Hepatocyte (in vitro differentiated cells): Measurements from ENCODE around the gene SEPTIN5.

Source experiments
- CTCF ChIP-seq: fragments of 200-600 bp; sonication (generic); IDR thresholded peaks from 2 replicates; pipeline ENCODE4 v1.5.1; 2016; ENCODE audit warnings: antibody characterized with exemption, mild to moderate bottlenecking; ENCODE audit not compliant: poor library complexity
- EZH2 ChIP-seq: fragments of 200-600 bp; sonication (generic); IDR thresholded peaks from 2 replicates; pipeline ENCODE4 v1.6.1; 2016; ENCODE audit warnings: antibody characterized with exemption, mild to moderate bottlenecking, borderline replicate concordance
- EZH2phosphoT487 ChIP-seq: fragments of 200-600 bp; sonication (generic); IDR thresholded peaks from one replicate; pipeline ENCODE4 v1.6.1; 2018; ENCODE audit warnings: antibody characterized with exemption, mild to moderate bottlenecking, low read depth, moderate library complexity; ENCODE audit not compliant: unreplicated experiment, severe bottlenecking

DNA sequence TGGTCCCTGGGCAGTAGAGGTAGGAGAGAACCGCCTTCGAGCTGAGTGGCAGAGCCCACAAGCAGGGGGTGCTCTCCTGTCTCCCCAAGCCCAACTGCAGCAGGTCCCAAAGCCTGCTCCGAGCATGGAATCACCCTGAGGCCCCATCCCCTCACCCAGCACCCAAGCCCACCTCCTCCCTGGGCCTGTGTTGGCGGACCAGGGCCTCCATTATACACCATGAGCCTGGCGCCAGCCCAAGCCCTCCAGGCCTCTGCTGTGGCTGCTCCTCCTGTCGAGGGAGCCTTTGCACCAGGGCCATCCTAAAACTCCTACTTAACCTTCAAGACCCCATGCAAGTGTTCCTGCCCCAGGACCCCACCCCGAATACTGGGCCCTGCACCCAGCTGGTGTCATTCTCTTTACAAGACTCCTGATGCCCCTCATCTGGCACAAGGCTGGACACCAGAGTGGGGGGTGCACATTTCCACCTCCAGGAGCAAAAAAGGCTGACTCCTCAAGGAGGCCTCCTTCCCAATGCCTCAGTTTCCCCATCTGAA lies 25.7 kb downstream of the SEPTIN5 start:
- TF ChIP-seq EZH2phosphoT487 (no peak), CTCF (no peak), EZH2 (no peak)
